ENCODE results near the gene LUC7L3.

The LUC7L3 gene

DNA sequence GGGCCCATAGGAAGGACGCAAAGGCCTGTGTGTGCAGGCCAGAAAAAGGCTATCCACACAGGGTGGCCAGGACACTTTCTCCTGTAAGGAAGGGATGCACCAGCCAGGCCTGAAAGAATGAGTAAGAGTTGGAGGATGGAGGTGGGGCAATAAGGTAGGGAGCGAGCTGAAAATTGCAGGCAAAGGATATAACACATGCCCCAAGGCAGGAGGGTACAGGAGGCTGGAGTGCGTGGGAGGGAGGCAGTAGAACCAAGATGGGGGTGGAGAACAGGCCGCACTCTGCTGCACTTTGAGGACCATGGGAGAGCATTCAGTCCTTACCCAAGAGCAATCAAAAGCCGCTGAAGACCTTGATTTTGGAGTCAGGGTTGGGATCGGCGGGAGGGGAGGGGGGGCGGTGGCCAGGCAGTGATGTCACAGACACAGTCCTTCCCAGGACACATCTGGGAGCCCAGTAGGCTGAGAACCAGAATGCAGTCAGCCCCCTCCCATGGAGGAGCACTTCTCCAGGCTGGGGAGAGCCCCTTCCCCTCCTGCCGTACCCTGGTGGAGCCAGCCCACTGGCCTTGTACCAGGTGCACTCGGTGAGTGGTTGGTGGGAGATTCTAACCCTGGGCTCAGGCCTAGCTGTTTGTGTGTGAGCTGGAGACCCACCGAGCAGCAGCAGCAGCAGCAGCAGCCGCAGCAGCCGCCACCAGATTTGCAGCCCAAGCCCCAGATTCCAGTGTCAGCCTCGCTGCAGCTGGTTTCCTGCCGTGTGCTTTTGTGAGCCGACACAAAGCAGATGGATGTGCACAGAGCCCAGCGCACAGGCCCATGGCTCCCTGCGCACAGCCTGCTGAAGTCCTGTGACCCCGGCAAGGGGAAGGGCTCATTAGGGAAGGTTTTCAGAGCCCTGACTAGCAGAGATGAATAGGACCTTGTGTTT is 29.2 kb upstream of the LUC7L3 start:
- Histone ChIP-seq H3K9me3 (ENCODE audit: low read length) (no peaks in the 10 kb centered on the region), H2AFZ (ENCODE audit: low read depth, low read length) (peak overlapping the region; percentile 12), H3K36me3 (ENCODE audit: insufficient read depth, low read length) (peaks cover 10% of the 10 kb centered on the region), H3K27me3 (ENCODE audit: insufficient read depth, low read length) (no peaks in the 10 kb centered on the region), H3K4me3 (ENCODE audit: low read length) (peak overlapping the region; percentile 33), H3K4me1 (ENCODE audit: insufficient read depth, low read length) (peaks cover 36% of the 10 kb centered on the region)

DNA sequence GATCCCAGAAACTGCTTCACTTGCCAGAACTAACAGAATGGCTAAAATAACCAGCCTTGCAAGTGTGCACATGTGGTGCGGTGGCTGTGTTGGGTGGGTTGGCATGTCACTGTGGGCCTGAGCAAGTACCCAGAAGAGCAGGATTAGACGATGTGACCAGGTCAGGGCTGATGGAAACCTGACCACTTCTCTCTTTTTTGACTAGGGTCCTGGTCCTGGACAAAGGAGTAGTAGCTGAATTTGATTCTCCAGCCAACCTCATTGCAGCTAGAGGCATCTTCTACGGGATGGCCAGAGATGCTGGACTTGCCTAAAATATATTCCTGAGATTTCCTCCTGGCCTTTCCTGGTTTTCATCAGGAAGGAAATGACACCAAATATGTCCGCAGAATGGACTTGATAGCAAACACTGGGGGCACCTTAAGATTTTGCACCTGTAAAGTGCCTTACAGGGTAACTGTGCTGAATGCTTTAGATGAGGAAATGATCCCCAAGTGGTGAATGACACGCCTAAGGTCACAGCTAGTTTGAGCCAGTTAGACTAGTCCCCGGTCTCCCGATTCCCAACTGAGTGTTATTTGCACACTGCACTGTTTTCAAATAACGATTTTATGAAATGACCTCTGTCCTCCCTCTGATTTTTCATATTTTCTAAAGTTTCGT is 28.4 kb upstream of the LUC7L3 start:
- Histone ChIP-seq H3K9me3 (ENCODE audit: low read length) (no peaks in the 10 kb centered on the region), H2AFZ (ENCODE audit: low read depth, low read length) (peak overlapping the region; percentile 12), H3K27me3 (ENCODE audit: insufficient read depth, low read length) (no peaks in the 10 kb centered on the region), H3K4me3 (ENCODE audit: low read length) (peak overlapping the region; percentile 33), H3K36me3 (ENCODE audit: insufficient read depth, low read length) (peaks cover 18% of the 10 kb centered on the region), H3K4me1 (ENCODE audit: insufficient read depth, low read length) (peaks cover 36% of the 10 kb centered on the region)

DNA sequence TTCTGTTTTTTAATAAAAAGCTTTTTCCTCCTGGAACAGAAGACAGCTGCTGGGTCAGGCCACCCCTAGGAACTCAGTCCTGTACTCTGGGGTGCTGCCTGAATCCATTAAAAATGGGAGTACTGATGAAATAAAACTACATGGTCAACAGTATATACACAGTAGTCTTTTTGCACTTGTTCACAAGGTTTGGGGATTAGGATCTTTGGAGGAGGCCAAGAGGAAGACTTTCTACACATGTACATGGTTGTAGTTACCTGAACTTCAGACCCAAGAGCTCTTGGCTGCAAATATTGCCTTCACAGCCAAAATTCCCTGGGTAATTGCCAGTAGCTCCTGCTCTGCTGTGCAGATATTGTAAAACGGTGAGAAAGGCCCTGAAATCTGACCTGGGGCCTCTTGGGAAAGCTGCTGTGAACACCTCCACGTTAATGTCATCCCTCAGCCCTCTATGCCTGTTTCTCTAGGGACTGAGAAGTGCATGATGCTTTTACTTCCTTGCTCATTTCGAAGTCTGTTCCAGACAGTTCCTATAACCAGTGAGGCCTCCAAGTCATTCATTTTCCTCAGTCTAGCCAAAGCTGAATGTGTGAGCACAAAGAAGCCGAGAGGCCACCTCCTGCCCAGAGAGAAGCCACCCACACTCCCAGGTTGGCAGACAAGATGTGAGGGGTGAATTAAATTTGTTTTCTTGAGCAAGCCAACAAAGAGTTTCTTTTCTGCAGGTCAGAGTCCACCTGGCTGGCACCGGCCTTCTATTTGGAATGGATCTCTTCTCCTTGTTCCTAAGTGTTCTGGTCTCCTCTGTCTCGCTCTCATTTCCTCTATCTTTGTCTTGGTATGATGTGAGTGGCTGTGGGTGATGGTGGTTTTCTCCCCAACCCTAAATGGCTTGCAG is 27.6 kb upstream of the LUC7L3 start:
- H3K36me3 ChIP-seq (ENCODE audit: insufficient read depth, low read length): peaks cover 26% of the 10 kb centered on the region
- H3K9me3 ChIP-seq (ENCODE audit: low read length): no peaks in the 10 kb centered on the region
- H3K27me3 ChIP-seq (ENCODE audit: insufficient read depth, low read length): no peaks in the 10 kb centered on the region
- no peak overlapping the region for H2AFZ ChIP-seq (ENCODE audit: low read depth, low read length)
- H3K4me1 ChIP-seq (ENCODE audit: insufficient read depth, low read length): peaks cover 36% of the 10 kb centered on the region
- no peak overlapping the region for H3K4me3 ChIP-seq (ENCODE audit: low read length)

DNA sequence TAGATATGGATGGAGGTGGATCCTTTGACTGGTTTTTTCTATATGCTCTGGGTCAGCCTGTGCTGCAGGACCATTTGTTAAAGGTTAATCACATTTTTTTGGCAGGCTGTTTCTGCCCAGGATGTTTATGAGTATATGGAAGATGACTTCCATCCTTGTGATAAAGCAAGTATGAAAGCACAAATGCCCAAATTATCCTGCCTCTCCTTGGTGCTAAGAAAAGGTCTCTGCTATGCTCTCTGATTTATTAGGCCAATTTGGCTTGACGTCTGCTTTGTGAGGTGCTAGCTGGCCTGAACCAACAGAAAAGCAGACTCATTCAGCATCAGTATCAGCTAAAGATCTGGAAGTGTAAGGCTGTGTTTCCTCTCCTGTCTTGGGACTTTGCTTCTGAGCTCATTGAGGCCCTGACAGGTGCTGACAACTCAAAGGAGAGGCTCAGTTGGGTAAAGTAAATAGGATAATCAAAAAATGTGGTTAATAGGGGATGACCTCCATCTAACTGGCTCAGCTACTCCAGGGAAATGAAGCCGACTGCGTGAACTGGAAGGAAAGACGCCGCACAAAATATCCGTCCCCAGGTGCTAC is 26.9 kb upstream of the LUC7L3 start:
- H3K9me3 ChIP-seq (ENCODE audit: low read length): no peaks in the 10 kb centered on the region
- H3K27me3 ChIP-seq (ENCODE audit: insufficient read depth, low read length): no peaks in the 10 kb centered on the region
- peaks cover 36% of the 10 kb centered on the region for H3K4me1 ChIP-seq (ENCODE audit: insufficient read depth, low read length)
- H3K4me3 ChIP-seq (ENCODE audit: low read length): no peak overlapping the region
- no peak overlapping the region for H2AFZ ChIP-seq (ENCODE audit: low read depth, low read length)
- peaks cover 33% of the 10 kb centered on the region for H3K36me3 ChIP-seq (ENCODE audit: insufficient read depth, low read length)

DNA sequence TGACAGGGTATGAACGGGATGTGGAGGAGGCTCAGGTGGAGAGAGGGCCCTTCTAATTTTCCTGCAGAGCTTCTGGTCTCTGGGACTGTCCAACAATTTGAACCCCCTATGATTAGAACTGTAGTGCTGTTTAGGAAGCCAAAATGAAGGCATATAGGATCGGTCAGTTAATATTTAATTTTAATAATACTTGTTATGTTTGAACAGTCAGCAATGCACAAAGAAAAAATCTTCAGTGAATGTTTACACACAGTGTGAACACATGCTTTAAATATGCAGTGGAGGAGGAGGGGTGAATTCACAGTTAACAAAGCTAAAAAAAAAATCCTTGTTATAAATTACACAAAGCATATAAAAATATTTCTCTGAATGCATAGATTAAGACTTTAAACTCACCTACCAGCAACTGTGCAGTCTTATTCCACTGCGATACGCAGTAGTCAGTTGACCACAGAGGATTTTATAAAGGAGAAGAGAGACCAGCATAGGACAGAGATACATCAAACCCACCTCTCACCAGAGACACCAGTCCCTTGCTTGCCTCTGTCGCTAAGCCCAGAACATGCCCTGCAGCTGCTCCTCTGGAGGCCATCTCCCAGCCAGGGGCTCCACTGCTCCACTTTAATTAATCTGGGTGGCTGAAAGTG is 26.2 kb upstream of the LUC7L3 start:
- Histone ChIP-seq H3K4me3 (ENCODE audit: low read length) (no peak overlapping the region), H3K9me3 (ENCODE audit: low read length) (no peaks in the 10 kb centered on the region), H3K4me1 (ENCODE audit: insufficient read depth, low read length) (peaks cover 36% of the 10 kb centered on the region), H3K36me3 (ENCODE audit: insufficient read depth, low read length) (peaks cover 39% of the 10 kb centered on the region), H2AFZ (ENCODE audit: low read depth, low read length) (no peak overlapping the region), H3K27me3 (ENCODE audit: insufficient read depth, low read length) (no peaks in the 10 kb centered on the region)

DNA sequence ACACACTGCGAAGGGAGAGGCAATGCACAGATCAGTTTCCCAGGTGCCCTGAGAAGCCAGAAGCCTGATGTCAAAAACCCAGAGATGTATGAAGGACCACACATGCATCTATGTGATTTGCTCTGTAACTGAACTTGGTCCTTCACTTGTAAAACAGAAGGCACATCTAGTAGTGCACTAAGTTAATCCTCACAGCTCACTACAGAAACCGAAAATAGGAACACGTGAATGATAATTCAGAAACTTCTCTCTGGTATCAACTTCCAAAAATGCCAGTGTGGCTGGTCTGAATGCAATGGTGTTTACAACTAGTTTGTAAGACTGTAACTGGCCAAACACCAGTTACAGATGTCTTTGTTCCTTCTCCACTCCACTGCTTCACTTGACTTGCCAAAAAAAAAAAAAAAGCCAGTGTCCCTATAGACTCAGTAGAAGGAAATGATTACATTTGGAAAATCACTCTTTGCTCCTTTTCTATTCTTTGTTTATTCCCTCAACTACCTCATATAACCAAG is 23.0 kb upstream of the LUC7L3 start:
- Histone ChIP-seq H3K4me3 (ENCODE audit: low read length) (no peak overlapping the region), H3K4me1 (ENCODE audit: insufficient read depth, low read length) (peaks cover 12% of the 10 kb centered on the region), H3K9me3 (ENCODE audit: low read length) (no peaks in the 10 kb centered on the region), H2AFZ (ENCODE audit: low read depth, low read length) (no peak overlapping the region), H3K27me3 (ENCODE audit: insufficient read depth, low read length) (no peaks in the 10 kb centered on the region), H3K36me3 (ENCODE audit: insufficient read depth, low read length) (peaks cover 62% of the 10 kb centered on the region)

DNA sequence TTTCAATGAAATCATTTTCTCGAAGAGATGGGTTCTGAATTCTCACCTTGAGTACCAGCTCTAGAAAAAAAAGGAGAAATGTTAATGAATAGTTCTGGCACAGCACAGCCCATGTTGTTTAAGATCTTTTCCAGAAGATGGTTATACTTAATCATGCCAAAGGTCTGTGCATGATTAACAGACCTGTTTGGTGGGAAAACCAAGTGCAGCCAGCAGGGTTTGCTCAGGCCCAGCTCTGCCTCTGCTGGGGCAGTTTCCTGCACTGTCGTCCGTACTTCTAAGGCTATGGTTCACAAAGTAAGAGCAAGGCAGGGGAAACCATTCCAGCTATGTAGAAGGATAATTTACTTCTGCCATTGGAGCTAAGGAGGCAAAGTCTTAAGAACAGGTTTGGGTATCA is 22.3 kb upstream of the LUC7L3 start:
- Histone ChIP-seq H3K4me1 (ENCODE audit: insufficient read depth, low read length) (peaks cover 5% of the 10 kb centered on the region), H3K4me3 (ENCODE audit: low read length) (no peak overlapping the region), H3K27me3 (ENCODE audit: insufficient read depth, low read length) (no peaks in the 10 kb centered on the region), H3K36me3 (ENCODE audit: insufficient read depth, low read length) (peaks cover 67% of the 10 kb centered on the region), H3K9me3 (ENCODE audit: low read length) (no peaks in the 10 kb centered on the region), H2AFZ (ENCODE audit: low read depth, low read length) (no peak overlapping the region)

DNA sequence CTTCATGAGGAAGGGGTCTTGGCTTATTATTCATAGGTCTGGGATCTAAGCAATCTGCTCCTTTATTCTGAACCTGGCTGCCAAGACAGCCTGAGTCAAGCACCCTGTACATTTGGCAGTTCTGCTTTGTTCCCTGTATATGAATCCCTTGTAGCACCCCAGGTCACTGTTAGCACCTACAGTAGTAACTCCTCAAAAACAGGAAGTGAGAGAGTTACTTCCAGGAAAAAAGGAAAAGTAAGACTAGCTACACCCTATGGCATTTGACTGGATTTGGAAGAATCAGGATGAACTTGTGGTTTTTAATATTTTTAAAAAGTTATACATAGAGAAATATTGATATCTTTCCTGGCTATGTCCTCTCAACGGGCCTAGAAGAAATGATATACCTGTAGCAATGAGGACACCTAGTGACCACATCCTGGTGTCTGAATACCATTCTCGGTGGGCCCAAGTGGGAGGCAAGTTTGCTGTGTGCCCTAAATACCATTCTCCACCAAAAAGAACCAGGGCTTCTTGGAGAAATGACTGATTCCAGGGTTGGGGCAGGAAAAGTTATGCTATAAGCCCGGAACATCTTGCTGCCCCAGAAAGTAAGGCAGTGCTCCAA is 21.6 kb upstream of the LUC7L3 start:
- Histone ChIP-seq H3K4me3 (ENCODE audit: low read length) (no peak overlapping the region), H3K9me3 (ENCODE audit: low read length) (no peaks in the 10 kb centered on the region), H2AFZ (ENCODE audit: low read depth, low read length) (no peak overlapping the region), H3K27me3 (ENCODE audit: insufficient read depth, low read length) (no peaks in the 10 kb centered on the region), H3K4me1 (ENCODE audit: insufficient read depth, low read length) (no peaks in the 10 kb centered on the region), H3K36me3 (ENCODE audit: insufficient read depth, low read length) (peaks cover 70% of the 10 kb centered on the region)

DNA sequence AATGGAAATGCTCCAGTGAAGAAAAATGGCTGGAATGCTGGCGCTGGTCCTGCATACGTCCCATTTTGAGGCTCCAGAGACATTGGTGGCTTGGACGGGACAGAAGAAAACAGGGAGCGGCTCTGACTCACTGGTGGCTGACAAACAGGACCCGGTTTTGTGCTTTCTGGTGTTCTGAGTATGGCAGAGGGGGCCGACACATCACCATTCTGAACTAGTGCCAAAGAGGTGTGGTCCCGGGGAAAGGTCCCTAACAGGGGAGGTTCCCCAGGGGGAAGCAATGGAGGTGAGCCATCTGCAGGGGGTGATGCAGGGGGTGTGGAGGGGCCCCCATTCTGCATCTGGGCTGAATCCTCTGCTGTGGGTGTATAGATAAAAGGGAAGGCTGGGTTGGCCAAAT is 20.0 kb upstream of the LUC7L3 start:
- Histone ChIP-seq H3K4me1 (ENCODE audit: insufficient read depth, low read length) (no peaks in the 10 kb centered on the region), H3K36me3 (ENCODE audit: insufficient read depth, low read length) (peaks cover 74% of the 10 kb centered on the region), H3K27me3 (ENCODE audit: insufficient read depth, low read length) (no peaks in the 10 kb centered on the region), H3K4me3 (ENCODE audit: low read length) (no peak overlapping the region), H3K9me3 (ENCODE audit: low read length) (no peaks in the 10 kb centered on the region), H2AFZ (ENCODE audit: low read depth, low read length) (no peak overlapping the region)

DNA sequence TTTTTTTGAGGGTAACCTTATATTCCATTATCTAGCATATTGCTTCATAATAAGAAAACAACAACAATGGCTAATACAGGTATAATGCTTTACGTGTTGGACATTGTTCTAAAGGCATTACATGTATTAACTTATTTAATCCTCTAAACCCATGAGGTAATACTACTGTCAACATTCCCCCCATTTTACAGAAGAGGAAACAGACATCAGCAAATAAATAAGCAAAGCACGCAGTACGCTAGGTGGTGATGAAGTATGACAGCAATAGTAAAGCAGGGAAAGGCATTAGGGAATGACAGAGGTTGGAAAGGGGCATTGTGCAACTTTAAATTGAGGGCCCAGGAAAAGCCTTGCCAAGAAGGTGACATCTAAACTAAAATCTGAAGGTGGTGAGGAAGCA is 16.2 kb upstream of the LUC7L3 start:
- H3K4me3 ChIP-seq (ENCODE audit: low read length): no peak overlapping the region
- H3K9me3 ChIP-seq (ENCODE audit: low read length): no peaks in the 10 kb centered on the region
- H3K27me3 ChIP-seq (ENCODE audit: insufficient read depth, low read length): no peaks in the 10 kb centered on the region
- H2AFZ ChIP-seq (ENCODE audit: low read depth, low read length): no peak overlapping the region
- peaks cover 43% of the 10 kb centered on the region for H3K36me3 ChIP-seq (ENCODE audit: insufficient read depth, low read length)
- peaks cover 2% of the 10 kb centered on the region for H3K4me1 ChIP-seq (ENCODE audit: insufficient read depth, low read length)

DNA sequence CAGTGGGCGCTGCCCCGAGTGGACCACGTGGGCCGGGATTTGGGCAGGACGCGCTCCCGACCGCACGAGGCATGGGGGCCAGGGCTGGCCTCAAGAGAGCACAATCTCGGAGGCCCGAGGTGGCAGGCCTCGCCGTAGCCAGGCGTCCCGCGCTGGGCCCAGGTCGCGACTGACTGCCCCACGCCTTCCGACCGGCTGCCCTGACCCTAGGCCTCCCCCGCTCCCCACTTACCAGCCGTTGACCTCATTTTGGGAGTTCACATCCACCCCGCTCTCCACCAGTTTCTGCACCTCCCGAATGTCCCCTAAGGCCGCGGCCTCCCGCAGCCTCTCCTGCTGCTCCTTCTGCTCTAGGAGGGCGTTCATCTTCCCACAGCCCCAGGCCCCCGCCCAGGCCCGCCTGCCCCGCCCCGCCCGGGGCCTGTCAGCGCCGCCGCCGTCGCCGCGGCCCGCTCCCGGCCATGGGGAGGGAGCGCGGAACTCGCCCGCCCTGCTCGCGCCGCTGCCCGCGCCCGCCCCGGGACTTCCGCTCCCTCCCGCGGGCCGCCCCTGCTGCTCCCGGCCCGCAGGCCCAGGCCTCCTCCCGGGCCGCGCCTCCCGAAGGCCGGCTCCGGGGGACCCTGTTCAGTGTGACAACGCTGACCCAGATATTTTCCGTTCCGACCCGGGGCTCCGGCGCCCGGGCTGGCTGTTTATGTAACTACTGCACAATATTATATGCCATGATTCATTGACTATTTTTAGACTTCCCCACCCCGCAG is 11.9 kb upstream of the LUC7L3 start, which contains the start of gene ANKRD40:
Gene ANKRD40, minus strand, starts transcription at position 626 of the 761 bp plus-strand sequence. Its CDS starts 260 bp downstream, at position 366.
- Histone ChIP-seq H3K9me3 (ENCODE audit: low read length) (no peaks in the 10 kb centered on the region), H3K4me3 (ENCODE audit: low read length) (peak within 1 kb of the TSS; percentile 96), H3K27me3 (ENCODE audit: insufficient read depth, low read length) (no peaks in the 10 kb centered on the region)

More for the DNA sequence above, 11.9 kb upstream of the LUC7L3 start, which contains the start of gene ANKRD40:
- Histone ChIP-seq H2AFZ (ENCODE audit: low read depth, low read length) (peak within 1 kb of the TSS; percentile 93), H3K36me3 (ENCODE audit: insufficient read depth, low read length) (peaks cover 15% of the 10 kb centered on the region), H3K4me1 (ENCODE audit: insufficient read depth, low read length) (peaks cover 13% of the 10 kb centered on the region)

Measured in neuron (in vitro differentiated cells).